NCI-H146 treated with DMSO at 0.1 percent for 48 hours (cell line): Measurements from ENCODE around the gene KANSL1L.

Source experiments
- DNase-seq: peaks from one replicate; lab custom pipeline; 2025; ENCODE audit not compliant: unreplicated experiment; lab: John Stamatoyannopoulos, UW

The KANSL1L gene

DNA sequence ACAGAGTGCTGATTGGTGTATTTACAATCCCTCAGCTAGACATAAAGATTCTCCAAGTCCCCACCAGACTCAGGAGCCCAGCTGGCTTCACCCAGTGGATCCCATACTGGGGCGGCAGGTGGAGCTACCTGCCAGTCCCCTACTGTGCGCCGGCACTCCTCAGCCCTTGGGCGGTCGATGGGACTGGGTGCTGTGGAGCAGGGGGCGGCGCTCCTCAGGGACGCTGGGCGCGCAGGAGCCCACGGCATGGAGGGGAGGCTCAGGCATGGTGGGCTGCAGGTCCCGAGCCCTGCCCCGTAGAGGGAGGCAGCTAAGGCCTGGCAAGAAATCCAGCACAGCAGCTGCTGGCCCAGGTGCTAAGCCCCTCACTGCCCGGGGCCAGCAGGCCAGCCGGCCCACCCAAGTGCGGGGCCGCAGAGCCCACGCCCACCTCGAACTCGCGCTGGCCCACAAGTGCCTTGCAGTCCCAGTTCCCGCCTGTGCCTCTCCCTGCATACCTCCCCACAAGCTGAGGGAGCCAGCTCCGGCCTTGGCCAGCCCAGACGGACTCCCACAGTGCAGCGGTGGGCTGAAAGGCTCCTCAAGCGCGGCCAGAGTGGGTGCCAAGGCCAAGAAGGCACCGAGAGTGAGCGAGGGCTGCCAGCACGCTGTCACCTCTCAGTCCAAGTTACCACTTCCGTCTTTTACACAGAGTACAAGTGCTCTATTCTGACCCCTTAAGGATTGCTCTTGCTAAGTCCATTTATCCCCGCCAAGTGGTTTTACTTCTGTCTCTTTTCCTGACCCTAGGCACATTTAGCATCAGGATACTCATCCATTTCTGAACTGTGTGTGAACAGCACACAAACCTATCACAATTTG is 170.5 kb downstream of the KANSL1L start:
- no peak for DNase-seq

DNA sequence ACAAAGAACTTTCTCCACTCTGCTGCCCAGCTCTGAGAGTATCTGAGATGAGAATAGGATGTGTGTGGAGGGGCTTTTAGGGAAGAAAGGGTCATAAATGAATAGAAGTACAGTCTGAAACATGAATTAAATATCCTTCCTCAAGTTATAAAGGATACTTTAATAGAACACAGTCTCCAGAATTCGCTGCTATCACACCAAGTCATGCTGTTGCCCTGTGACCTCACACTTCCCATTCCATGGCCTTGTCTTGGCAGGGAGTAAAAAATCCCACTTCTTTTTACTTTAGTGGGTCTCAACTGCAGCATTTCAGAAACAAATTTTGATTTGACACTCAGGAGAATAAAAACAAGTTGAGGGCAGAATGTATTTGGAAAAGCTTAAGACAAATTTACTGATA is 172.6 kb downstream of the KANSL1L start:
- no peak for DNase-seq

DNA sequence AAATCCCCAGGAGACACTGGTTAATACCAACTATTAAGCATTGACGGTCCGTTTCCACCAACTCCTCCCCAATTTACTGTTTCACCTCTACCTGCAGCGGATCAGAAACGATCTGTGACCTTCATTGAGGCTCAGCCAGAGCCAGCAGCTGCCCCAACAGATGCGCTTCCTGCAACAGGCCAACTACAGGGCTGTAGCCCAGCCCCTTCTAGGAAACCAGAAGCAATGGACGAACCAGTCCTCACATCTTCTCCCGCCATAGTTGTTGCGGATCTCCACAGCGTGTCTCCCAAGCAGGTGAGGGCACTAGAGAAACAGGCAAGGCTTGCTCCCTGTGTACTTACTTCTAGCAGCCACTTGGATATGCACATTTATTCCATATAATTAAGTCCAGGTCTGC is 177.2 kb downstream of the KANSL1L start:
- DNase-seq, result no peak

- DNase-seq, result no peak
Measured at GRCh38 chr2:209990838-209991237, 180.4 kb downstream of the KANSL1L start.

- no peak for DNase-seq
Measured at GRCh38 chr2:209988010-209988409, 183.2 kb downstream of the KANSL1L start.

DNA sequence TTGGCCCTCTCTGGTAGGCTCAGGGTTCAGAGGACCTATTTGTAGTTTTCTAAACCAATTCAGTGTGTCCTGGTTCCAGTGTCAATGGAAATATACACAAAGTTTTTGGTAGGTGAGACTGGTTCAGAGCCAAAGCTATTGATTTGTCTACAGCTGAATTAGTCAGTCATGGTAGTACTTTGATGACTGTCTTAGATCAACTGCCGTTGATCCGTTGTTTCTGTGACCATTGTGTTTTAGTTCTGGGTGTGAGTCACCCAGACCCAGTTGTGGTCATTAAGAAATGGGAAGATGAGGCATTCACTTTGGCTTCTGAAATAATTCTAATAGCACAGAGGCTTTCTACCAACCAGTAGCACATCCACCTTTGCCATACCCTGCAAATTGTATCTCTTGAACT is 184.8 kb downstream of the KANSL1L start:
- DNase-seq, result no peak

GRCh38 chr2:209985874-209986273 is 185.3 kb downstream of the KANSL1L start:
- no peak for DNase-seq

GRCh38 chr2:209984291-209984690 is 186.9 kb downstream of the KANSL1L start:
- no peak for DNase-seq

DNA sequence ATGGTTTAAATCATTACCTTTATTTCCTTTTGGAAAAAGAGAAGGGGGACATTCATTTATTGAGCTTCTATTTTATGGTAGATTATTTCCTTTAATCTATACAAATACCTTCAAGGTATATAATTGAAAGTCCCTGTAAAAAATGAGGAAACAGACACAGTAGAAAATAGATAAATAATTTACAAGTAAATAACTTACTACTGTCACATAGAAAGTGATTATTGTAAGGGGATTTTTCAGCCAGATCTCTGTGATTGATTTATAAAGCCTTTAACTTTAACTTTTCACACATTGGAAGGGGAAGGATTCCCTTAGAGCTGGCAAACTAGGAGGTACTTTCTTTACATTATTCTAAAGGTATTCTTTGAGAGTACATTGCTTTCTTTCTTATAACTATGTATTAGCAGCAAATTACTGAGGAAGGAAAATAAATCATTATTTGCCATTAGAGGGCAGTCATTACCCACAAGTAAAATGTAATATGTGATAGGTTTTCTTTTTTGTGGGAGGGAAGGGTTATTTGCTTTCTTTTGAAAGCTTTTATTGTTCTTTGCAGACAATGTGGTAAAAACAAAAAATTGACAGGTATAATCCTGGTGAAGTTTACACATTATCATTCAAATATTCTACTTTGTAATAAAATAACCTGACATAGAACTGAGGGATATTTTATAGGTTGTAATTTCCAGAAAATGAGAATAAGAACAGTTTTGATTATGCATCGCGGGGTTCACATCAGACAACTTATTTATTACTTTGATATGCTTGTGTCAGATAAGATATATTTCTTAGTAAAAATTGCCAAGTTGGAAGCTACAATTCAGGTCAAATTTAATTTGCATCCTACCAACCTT is 193.6 kb downstream of the KANSL1L start:
- no peak for DNase-seq

- DNase-seq, result no peak
Measured at GRCh38 chr2:209976698-209977385, 194.4 kb downstream of the KANSL1L start.

DNA sequence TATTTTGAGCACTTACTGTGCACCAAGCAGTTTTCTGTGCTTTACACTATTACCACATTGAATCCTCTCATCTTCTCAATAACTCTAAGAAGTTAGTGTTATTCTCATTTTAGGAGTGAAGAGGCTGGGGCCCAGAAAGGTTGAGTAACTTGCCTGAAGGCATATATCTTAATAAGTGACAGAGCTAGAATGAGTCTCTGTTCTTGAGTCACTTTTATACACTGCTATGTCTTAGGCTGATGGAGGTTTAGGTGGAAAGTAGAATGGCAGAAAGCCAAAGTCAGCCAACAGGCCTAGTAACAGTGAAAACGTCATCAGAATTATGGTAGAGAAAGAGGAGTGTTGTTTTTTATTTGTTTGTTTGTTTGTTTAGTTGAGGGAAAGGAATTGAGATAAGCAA is 196.6 kb downstream of the KANSL1L start:
- DNase-seq, result no peak

DNA sequence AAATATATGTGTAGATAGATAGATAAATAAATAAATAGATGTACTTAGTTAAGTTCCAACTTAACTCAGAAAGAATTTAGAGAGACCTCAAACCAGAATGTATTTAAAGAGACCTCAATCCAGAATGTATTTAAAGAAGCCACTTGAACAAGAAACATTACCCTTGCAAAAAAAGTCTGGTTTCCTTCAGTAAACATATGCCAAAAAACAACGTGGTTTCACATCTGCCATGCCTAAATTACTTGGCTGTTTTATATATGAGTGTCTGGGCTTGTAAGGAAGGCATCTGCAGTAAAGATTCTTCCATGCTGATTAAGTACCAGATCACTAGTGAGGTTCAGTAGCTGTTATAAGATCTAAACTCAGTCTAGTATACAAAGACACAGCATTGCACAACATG is 197.9 kb downstream of the KANSL1L start:
- DNase-seq, result no peak
